Fibroblast of lung (primary cell): ENCODE measurements around the gene MYOM3. TPM values are rescaled to one million over a fixed set of nuclear protein-coding genes. Genes with fewer than 3 reads are reported as not detected.

Experiments
- DNase-seq, 2 donors: peaks; one replicate each; pipeline versions ENCODE4 v3.0.0 to v3.0.0-alpha.2; 2010; ENCODE audit warnings: low read depth in 2 of 2
- H2AFZ ChIP-seq: 2 replicates; pipeline ENCODE4 v1.5.1; 2012; ENCODE audit warnings: low read length, control low read depth, inconsistent platforms
- H3K27ac ChIP-seq: 2 replicates; pipeline ENCODE4 v1.5.1; 2011; ENCODE audit warnings: low read length, control low read depth; ENCODE audit not compliant: insufficient read depth
- H3K27me3 ChIP-seq: 2 replicates; pipeline ENCODE4 v1.5.1; 2011; ENCODE audit warnings: mild to moderate bottlenecking, low read length; ENCODE audit not compliant: control insufficient read depth, insufficient read depth
- H3K36me3 ChIP-seq: 2 replicates; pipeline ENCODE4 v1.5.1; 2011; ENCODE audit warnings: low read length; ENCODE audit not compliant: control insufficient read depth, insufficient read depth
- H3K4me1 ChIP-seq: 2 replicates; pipeline ENCODE4 v1.5.1; 2011; ENCODE audit warnings: low read length; ENCODE audit not compliant: control insufficient read depth, insufficient read depth; ENCODE audit errors: extremely low read depth
- H3K4me2 ChIP-seq: 2 replicates; pipeline ENCODE4 v1.5.1; 2011; ENCODE audit warnings: low read length, control low read depth; ENCODE audit not compliant: insufficient read depth; ENCODE audit errors: extremely low read depth
- H3K4me3 ChIP-seq, 4 experiments: fragments of 200-600 bp in 1 of 4; sonication (generic) in 1 of 4; replicated peaks in 1 of 4; 2 replicates each; pipeline ENCODE4 v1.5.1; 2011 to 2016; ENCODE audit warnings: low read length in 4 of 4, low read depth in 3 of 4, mild to moderate bottlenecking in 3 of 4, control low read depth in 2 of 4, inconsistent platforms in 1 of 4, mixed read lengths in 1 of 4; ENCODE audit not compliant: insufficient read depth in 1 of 4; ENCODE audit errors: control extremely low read depth in 1 of 4
- H3K79me2 ChIP-seq: 2 replicates; pipeline ENCODE4 v1.5.1; 2012; ENCODE audit warnings: mild to moderate bottlenecking, low read length, inconsistent platforms; ENCODE audit not compliant: control insufficient read depth, insufficient read depth
- H3K9ac ChIP-seq: 2 replicates; pipeline ENCODE4 v1.5.1; 2011; ENCODE audit warnings: mild to moderate bottlenecking, low read length, control low read depth; ENCODE audit not compliant: insufficient read depth
- H3K9me3 ChIP-seq: 2 replicates; pipeline ENCODE4 v1.5.1; 2012; ENCODE audit warnings: low read depth, low read length; ENCODE audit not compliant: control insufficient read depth, insufficient read depth
- H4K20me1 ChIP-seq: 2 replicates; pipeline ENCODE4 v1.5.1; 2011; ENCODE audit warnings: low read length; ENCODE audit not compliant: control insufficient read depth, insufficient read depth; ENCODE audit errors: extremely low read depth
- EZH2 ChIP-seq: IDR thresholded peaks from 2 replicates; pipeline ENCODE4 v1.5.1; 2012; ENCODE audit warnings: low read length, control low read depth, mild to moderate bottlenecking; ENCODE audit errors: missing control alignments
- polyA plus RNA-seq, 2 donors: library from polyadenylated mRNA; depleted of rRNA in 1 of 2; stranded (reverse) in 1 of 2; unstranded in 1 of 2; fragments of >200 nt; gene quantifications; 2 replicates each; pipeline ENCODE4 v1.2.1, GENCODE V29; 2011 to 2012; ENCODE audit warnings: missing spikeins in 1 of 2
- total RNA-seq: library from RNA; depleted of rRNA; stranded (reverse); fragments of >200 nt; gene quantifications from 2 replicates; pipeline ENCODE4 v1.2.1, GENCODE V29; 2014
- TF ChIP-seq, protein P1 (sequence below), 2 donors: IDR thresholded peaks in 1 of 2; conservative IDR thresholded peaks in 1 of 2; 1 replicate in 1 of 2; 2 replicates in 1 of 2; pipeline ENCODE4 v1.5.1; 2011 to 2012; ENCODE audit warnings: low read length in 2 of 2, control low read depth in 1 of 2, inconsistent platforms in 1 of 2, low read depth in 1 of 2, mild to moderate bottlenecking in 1 of 2

The MYOM3 gene
- total and polyA plus RNA-seq, 2 donors (not counting 1 experiment from before 2014, with no cell fraction given): not detected

DNA sequence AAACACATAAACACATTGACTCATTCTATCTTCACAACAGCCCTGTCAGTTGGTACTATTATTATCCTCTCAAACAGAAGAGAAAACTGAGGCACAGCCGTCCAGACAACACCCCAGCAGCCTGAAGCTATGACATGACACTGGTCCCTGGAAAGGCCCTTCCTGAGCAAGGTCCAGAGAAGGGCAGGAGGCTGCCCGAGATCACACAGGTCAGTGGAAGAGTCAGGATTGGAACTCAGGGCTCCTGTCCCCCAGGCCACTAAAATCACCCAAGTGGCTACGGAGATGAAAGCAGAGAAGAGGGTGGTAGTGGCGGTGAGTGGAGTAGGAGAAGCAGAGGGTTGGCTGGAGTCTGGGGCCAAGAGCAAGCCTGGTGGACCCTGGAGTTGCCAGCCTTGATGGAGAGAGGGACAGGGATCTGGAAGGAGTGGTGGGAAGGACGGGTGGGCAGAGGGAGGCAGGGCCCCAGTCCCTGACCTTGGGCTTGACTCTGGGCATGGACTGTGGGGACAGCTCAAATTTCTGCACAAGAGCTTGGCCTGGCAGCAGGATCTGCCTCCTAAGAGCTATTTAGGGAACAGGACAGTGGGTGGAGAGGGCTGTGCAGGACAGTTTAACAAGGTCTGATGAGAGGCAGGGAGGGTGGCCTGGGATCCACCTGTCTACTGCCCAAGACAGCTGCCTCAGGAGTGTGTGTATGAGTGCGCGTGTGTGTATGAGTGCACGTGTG, 15.8 kb downstream of the MYOM3 start:
- TF ChIP-seq, protein P1, sequence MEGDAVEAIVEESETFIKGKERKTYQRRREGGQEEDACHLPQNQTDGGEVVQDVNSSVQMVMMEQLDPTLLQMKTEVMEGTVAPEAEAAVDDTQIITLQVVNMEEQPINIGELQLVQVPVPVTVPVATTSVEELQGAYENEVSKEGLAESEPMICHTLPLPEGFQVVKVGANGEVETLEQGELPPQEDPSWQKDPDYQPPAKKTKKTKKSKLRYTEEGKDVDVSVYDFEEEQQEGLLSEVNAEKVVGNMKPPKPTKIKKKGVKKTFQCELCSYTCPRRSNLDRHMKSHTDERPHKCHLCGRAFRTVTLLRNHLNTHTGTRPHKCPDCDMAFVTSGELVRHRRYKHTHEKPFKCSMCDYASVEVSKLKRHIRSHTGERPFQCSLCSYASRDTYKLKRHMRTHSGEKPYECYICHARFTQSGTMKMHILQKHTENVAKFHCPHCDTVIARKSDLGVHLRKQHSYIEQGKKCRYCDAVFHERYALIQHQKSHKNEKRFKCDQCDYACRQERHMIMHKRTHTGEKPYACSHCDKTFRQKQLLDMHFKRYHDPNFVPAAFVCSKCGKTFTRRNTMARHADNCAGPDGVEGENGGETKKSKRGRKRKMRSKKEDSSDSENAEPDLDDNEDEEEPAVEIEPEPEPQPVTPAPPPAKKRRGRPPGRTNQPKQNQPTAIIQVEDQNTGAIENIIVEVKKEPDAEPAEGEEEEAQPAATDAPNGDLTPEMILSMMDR (conservative IDR thresholded peaks at IDR 0.05 in 1 of 2, IDR thresholded peaks at IDR 0.05 in 1 of 2; ENCODE audit: low read depth in 1 of 2, low read length in 2 of 2): no peak
- no peak for TF ChIP-seq EZH2
- Histone ChIP-seq H3K4me1 (no peaks in the 10 kb centered on the region), H3K9me3 (no peaks in the 10 kb centered on the region), H4K20me1 (no peaks in the 10 kb centered on the region), H3K4me3 (no peak overlapping the region), H3K4me2 (no peak overlapping the region), H3K36me3 (no peaks in the 10 kb centered on the region), H3K27me3 (peaks cover 4% of the 10 kb centered on the region), H3K9ac (no peak overlapping the region), H3K27ac (no peak overlapping the region), H2AFZ (no peak overlapping the region), H3K79me2 (no peaks in the 10 kb centered on the region)
- DNase-seq: no peak

DNA sequence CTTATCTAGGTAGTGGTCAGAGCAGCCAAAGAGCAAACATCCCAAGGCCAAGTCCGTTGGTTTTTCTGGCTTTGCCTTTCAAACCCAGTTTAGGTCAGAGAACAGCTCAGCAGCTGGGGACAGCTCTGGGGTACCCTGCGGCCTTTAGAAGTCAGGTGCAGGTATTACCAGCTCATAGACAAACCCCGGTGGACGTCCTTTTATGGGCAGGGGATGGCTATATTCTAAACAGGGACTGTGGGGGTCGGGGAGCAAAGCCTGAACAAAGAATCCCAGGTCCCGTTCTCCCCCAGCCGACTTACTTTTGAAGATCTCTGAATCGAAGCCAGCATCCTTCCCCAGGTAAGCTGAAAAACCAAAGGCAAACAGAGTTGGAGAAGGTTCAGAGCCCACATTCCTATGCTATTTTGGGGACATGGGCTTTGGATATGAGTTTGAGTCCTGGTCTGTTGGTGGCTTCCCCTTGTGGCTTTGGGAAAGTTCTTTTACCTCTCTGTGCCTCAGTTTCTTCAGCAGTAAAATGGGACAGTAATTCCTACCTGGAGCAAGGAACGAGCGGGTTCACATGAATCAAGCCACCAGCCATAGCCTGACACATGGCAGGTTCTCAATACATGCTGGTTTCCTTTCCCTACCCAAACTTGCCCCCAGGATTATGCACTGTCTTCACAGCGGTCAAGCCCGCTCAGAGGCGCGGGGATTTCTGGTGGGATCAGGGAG, 16.6 kb downstream of the MYOM3 start:
- H3K27me3 ChIP-seq: peaks cover 4% of the 10 kb centered on the region
- no peak overlapping the region for H3K4me3 ChIP-seq
- no peak overlapping the region for H3K27ac ChIP-seq
- no peak for DNase-seq
- H4K20me1 ChIP-seq: no peaks in the 10 kb centered on the region
- TF ChIP-seq, protein P1 (conservative IDR thresholded peaks at IDR 0.05 in 1 of 2, IDR thresholded peaks at IDR 0.05 in 1 of 2; ENCODE audit: low read depth in 1 of 2, low read length in 2 of 2): no peak
- TF ChIP-seq EZH2: no peak
- no peak overlapping the region for H2AFZ ChIP-seq
- no peak overlapping the region for H3K4me2 ChIP-seq
- H3K9ac ChIP-seq: no peak overlapping the region
- no peaks in the 10 kb centered on the region for H3K4me1 ChIP-seq
- H3K79me2 ChIP-seq: no peaks in the 10 kb centered on the region
- H3K9me3 ChIP-seq: no peaks in the 10 kb centered on the region
- H3K36me3 ChIP-seq: no peaks in the 10 kb centered on the region

DNA sequence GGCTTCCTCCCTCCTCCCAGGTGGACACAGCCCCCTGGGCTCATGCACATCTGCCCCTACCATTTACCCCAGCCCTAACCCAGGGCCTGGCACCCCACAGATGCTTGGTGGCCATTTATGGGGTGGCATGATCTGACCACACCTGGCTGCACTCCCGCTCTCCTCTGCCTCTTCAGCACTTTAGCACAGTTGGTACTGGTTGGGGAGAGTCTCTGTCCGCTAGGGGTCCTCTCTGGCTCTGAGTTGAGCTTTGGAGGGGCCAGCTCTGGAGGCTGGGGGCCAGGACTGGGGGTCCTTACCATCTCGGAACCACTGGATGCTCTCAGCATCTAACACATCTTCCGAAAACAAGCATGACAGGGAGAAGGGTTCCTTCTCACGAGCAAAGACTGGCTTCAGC, 17.4 kb downstream of the MYOM3 start:
- Histone ChIP-seq H4K20me1 (no peaks in the 10 kb centered on the region), H3K79me2 (no peaks in the 10 kb centered on the region), H3K4me2 (no peak overlapping the region), H3K4me1 (no peaks in the 10 kb centered on the region), H3K36me3 (no peaks in the 10 kb centered on the region), H2AFZ (no peak overlapping the region), H3K4me3 (no peak overlapping the region), H3K9me3 (no peaks in the 10 kb centered on the region), H3K9ac (no peak overlapping the region), H3K27ac (no peak overlapping the region), H3K27me3 (peaks cover 4% of the 10 kb centered on the region)
- no peak for DNase-seq
- TF ChIP-seq, protein P1 (conservative IDR thresholded peaks at IDR 0.05 in 1 of 2, IDR thresholded peaks at IDR 0.05 in 1 of 2; ENCODE audit: low read depth in 1 of 2, low read length in 2 of 2): no peak
- TF ChIP-seq EZH2: no peak
